ENCODE measurements around the gene PTPRK. TPM values are rescaled to one million over a fixed set of nuclear protein-coding genes. Genes with fewer than 3 reads are reported as not detected.

Gene PTPRK
- total RNA-seq, 1 donor from 2014 or later: 117 TPM

DNA sequence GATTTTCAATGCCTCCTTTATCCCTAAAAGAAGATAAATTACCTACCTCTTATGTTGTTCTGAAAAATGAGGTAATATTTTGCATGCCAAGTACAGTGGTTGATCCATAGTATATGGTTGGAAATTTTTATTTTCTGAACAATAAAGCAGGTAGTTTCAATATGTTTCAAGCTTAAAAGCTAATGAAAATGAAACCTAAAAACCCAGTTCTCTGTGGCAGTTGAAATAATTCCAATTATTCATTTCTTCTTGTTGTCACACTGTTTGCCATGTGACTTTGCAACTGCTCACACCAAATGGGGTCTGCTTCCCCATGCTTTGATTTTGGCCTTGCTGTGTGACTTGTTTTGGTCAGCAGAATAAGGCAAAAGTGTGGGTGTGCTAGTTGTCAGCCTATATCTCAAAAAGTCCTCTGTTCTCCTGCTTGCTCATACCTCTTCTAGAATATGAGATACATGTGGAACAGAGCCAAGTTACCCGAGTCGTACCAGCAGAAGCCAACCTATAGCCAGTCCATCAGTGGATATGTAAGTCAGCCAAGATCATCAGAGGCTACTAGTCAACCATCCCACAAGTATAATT, 422.3 kb downstream of the PTPRK start:
- no peaks in the 10 kb centered on the region for H3K36me3 ChIP-seq (ENCODE audit: control insufficient read depth, insufficient read depth, low read length)
- no peaks in the 10 kb centered on the region for H3K27me3 ChIP-seq (ENCODE audit: control insufficient read depth, insufficient read depth, low read length)
- no peak for DNase-seq (ENCODE audit: low read depth)
- TF ChIP-seq, protein P1, sequence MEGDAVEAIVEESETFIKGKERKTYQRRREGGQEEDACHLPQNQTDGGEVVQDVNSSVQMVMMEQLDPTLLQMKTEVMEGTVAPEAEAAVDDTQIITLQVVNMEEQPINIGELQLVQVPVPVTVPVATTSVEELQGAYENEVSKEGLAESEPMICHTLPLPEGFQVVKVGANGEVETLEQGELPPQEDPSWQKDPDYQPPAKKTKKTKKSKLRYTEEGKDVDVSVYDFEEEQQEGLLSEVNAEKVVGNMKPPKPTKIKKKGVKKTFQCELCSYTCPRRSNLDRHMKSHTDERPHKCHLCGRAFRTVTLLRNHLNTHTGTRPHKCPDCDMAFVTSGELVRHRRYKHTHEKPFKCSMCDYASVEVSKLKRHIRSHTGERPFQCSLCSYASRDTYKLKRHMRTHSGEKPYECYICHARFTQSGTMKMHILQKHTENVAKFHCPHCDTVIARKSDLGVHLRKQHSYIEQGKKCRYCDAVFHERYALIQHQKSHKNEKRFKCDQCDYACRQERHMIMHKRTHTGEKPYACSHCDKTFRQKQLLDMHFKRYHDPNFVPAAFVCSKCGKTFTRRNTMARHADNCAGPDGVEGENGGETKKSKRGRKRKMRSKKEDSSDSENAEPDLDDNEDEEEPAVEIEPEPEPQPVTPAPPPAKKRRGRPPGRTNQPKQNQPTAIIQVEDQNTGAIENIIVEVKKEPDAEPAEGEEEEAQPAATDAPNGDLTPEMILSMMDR (IDR thresholded peaks at IDR 0.05; ENCODE audit: insufficient read depth, low read length, poor library complexity, severe bottlenecking): no peak
- no peak overlapping the region for H3K4me3 ChIP-seq (ENCODE audit: low read depth, low read length)

DNA sequence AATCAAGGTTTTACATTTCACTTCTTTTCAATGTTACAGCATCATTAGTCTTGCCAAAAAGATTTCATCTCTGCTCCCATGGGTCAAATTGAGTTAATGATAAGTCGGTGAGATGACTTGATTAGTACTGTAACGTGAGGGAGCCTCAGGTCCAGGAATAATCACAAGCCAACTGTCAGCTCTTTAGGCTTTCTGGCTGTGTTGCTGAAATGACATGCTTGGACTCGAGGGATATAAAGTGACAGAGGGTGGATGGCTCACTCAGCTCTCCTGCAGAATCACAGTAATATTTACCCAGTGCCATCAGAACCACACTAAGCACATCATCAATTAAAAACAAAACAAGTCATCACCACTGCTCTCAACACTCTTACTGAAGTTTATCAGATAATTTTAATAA, 423.4 kb downstream of the PTPRK start:
- DNase-seq (ENCODE audit: low read depth): no peak
- Histone ChIP-seq H3K4me3 (ENCODE audit: low read depth, low read length) (no peak overlapping the region), H3K27me3 (ENCODE audit: control insufficient read depth, insufficient read depth, low read length) (no peaks in the 10 kb centered on the region), H3K36me3 (ENCODE audit: control insufficient read depth, insufficient read depth, low read length) (no peaks in the 10 kb centered on the region)
- TF ChIP-seq, protein P1 (IDR thresholded peaks at IDR 0.05; ENCODE audit: insufficient read depth, low read length, poor library complexity, severe bottlenecking): no peak

DNA sequence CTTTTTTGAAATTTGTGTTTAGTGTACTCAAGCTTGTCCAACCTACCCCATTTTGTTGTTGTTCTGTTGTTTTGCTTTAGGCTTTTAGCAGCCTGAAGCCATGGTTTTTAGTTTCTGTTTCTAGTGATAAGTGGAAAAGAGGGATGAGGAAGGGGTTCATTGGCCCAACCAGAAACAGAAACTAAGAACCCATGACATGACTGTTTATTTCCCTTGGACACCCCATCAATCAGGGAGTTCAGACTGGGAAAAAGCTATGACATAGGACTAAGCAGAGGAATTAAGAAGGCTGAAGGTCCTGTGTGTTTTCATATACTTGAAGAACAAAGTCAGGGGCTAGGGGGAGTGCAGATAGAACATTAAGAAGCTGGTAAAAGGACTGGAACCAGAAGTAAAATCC, 425.0 kb downstream of the PTPRK start:
- no peaks in the 10 kb centered on the region for H3K27me3 ChIP-seq (ENCODE audit: control insufficient read depth, insufficient read depth, low read length)
- TF ChIP-seq, protein P1 (IDR thresholded peaks at IDR 0.05; ENCODE audit: insufficient read depth, low read length, poor library complexity, severe bottlenecking): no peak
- no peak overlapping the region for H3K4me3 ChIP-seq (ENCODE audit: low read depth, low read length)
- no peaks in the 10 kb centered on the region for H3K36me3 ChIP-seq (ENCODE audit: control insufficient read depth, insufficient read depth, low read length)
- DNase-seq (ENCODE audit: low read depth): no peak

DNA sequence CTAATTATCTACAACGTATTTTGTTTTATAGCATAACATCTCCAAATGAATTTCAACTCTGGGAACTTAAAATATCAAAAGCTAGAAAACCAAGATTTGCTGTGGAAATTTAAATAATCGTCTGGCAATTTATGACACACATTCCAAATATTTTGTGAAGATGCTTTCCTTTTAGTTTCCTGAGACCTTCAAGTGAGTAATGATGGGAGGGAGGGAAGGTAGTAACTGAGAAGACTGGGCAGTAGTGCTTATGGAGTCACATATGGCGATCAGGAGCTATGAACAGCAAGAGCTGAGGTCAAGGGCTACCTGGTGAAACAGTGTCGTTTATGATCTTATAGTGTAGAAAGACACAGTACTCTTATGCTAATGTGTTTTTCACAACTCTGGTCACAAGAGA, 441.4 kb downstream of the PTPRK start:
- H3K27me3 ChIP-seq (ENCODE audit: control insufficient read depth, insufficient read depth, low read length): no peaks in the 10 kb centered on the region
- TF ChIP-seq, protein P1 (IDR thresholded peaks at IDR 0.05; ENCODE audit: insufficient read depth, low read length, poor library complexity, severe bottlenecking): no peak
- no peak overlapping the region for H3K4me3 ChIP-seq (ENCODE audit: low read depth, low read length)
- no peak for DNase-seq (ENCODE audit: low read depth)
- no peaks in the 10 kb centered on the region for H3K36me3 ChIP-seq (ENCODE audit: control insufficient read depth, insufficient read depth, low read length)

DNA sequence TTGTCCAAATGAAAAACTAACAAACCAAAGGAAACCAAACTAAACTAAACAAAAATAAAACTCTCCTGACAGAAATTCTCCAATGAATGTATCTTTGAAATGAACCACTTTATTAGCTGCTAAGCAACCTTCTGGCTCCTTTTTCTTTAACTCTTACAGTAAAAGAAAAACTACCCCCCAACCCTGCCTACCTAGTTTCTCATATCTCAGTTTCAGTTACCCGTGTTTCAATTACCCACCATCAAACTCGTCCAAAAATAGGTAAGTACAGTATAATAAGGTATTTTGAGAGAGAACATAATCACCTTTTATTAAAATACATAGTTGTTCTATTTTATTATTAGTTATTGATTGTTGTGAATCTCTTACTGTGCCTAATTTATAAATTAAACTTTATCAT, 442.1 kb downstream of the PTPRK start:
- no peak for DNase-seq (ENCODE audit: low read depth)

More for the DNA sequence above, 442.1 kb downstream of the PTPRK start:
- Histone ChIP-seq H3K27me3 (ENCODE audit: control insufficient read depth, insufficient read depth, low read length) (no peaks in the 10 kb centered on the region), H3K36me3 (ENCODE audit: control insufficient read depth, insufficient read depth, low read length) (no peaks in the 10 kb centered on the region), H3K4me3 (ENCODE audit: low read depth, low read length) (no peak overlapping the region)
- TF ChIP-seq, protein P1 (IDR thresholded peaks at IDR 0.05; ENCODE audit: insufficient read depth, low read length, poor library complexity, severe bottlenecking): no peak
